GM23248 (cell line): ENCODE data around the gene IQGAP1.

Experiments used
- EZH2 ChIP-seq: fragments of 200-600 bp; sonication (generic); IDR thresholded peaks from 2 replicates; pipeline ENCODE4 v1.6.1; 2018; ENCODE audit warnings: antibody characterized with exemption, mild to moderate bottlenecking; ENCODE audit not compliant: insufficient read depth, poor library complexity, severe bottlenecking
- EZH2phosphoT487 ChIP-seq: fragments of 200-600 bp; sonication (generic); IDR thresholded peaks from 2 replicates; pipeline ENCODE4 v1.6.1; 2018; ENCODE audit warnings: antibody characterized with exemption, moderate library complexity, mild to moderate bottlenecking, low read depth; ENCODE audit not compliant: insufficient read depth

DNA sequence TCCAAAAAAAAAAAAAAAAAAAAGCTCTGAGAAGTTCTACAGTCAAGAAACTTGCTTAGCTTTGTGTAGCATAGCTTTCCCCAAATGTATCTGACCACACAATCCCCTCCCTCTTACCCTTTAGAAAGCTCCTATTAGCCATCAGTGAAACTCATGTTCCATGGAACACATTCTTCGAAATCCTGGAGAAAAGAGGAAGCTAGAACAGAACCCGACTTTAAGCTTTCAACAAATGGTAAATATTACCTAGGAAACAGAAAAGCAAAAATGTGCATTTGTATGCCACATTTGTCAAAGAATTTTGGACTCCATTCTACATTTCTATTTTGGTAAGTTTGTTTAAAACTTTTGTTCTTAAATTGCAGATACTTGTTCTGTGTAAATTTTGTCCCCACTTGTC lies 124.2 kb downstream of the IQGAP1 start:
- TF ChIP-seq EZH2phosphoT487 (no peak), EZH2 (no peak)
